Stimulated activated CD4-positive, alpha-beta T cell treated with anti-CD3 and anti-CD28 coated beads, TNF-alpha, amount 100 ng/mL, for 24 hours (primary cell): ENCODE results near the gene PSMB3.

ENCODE experiments used
- DNase-seq, 3 experiments: peaks; one replicate each; pipeline ENCODE4 v3.0.0-alpha.2; 2020; ENCODE audit warnings: low read depth in 3 of 3

PSMB3 gene

DNA sequence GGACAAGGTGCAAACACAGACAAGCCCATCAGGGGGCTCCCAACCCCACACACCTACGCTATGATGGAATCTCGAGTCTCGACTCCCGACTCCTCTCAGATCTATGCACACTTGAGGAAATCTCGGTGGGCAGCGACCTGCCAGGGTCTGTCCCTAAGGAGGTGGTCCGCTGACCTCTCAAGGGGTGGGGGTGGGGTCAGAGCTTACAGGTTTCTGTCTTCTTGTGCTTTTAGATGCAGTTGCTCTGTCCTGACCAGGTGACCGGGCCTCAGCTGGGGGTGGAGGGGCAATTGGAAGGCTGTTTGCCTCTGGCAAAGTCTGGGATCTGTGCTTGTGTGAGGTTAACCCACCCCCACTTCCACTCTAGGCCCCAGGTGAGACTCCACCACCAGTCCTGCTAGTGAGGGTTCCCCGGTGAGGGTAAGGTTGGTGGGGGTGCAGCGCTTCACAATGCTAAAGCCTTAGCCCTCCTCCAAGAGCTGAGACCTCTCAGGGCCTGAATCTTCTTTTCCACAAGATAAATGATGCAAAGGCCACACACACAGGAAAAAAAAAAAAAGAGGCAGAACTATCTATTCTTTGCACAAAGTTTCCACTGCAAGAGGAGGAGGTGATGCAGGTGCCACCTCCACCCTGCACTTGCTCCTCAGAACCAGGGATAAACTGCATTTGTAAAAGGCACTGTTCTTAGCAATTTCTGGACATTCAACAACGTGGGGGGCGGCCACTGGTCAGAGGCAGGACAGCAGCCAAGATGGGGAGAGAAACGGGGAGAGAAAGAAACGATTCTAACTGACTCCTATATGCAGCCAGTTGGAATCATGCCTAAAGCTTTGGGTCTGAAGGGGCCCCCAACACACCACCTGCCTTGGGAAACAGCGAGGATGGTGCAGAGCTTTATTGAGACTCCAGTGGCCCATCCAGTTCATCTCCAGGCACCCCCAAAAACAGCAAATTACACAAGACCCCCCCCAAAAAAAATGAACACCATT is 18.3 kb upstream of the PSMB3 start:
- DNase-seq = no peak

DNA sequence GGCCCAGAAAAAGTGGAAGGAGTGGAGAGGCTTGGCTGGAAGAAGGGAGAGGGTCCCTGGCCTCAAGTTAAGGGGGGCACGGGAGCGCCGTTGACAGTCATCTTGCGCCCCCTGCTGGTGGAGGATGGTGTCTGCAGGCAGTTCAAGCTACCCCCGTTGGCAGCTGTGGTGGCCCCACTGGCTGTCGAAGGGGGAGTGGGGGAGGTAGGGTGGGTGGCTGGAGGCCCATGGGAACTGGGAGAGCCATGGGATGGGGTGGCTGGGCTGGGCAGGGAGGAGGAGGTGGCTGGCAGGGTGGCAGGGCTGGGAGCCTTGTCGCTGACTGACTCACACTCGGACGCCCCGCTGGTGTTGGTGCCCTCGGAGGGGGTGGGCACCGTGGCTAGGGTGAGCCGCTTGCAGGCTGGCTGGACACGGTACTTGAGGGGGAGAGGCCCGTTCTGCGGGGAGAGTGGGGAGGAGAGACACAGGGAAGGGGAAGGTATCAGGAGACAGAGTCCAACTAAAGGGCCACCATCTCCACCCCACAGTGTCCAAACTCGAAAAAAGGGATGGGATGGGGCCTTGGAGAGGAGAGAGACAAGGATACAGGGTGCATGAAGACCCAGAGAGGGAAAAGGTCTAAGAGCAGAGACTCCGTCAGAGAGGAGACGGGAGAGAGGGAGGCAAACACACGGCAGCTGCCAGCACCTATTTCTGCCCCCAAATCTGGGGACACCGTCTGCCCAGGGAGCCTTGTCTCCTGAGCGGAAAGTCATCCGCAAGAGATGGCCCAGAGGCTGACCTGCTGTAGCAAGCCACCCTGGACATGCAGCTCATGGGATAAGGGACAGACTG is 17.2 kb upstream of the PSMB3 start:
- peak; percentile 65 to 71 (median 70) for DNase-seq

DNA sequence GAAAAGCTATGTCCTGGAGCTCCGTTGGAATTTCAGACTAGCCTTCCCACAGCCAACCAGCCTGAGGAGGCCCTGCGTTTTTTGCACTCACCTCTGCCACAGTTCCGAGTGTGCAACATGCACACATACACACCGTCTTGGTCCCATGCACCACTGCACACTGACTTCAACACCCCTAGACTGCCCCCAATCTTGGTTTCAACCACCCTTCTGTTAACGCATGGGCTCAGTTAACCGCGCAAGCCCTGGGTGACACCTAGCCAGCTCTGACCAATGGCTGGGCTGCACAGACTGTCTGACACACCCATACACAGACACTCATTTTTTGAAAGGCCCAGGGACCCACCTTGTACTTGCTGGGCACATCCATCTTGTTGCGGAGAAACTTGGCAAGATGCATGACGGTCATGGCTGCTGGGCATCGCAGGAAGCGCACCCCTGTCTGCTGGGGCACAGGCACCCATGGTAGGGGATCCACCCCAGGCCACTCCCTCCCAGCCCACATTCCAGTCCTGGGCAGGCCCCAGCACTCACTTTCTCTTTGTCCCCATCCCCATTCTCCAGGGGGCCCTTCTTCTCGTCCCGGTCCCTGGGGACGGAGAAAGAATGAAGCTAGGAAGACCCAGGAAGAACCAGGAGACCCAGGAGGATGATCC is 14.4 kb upstream of the PSMB3 start:
- no peak for DNase-seq

DNA sequence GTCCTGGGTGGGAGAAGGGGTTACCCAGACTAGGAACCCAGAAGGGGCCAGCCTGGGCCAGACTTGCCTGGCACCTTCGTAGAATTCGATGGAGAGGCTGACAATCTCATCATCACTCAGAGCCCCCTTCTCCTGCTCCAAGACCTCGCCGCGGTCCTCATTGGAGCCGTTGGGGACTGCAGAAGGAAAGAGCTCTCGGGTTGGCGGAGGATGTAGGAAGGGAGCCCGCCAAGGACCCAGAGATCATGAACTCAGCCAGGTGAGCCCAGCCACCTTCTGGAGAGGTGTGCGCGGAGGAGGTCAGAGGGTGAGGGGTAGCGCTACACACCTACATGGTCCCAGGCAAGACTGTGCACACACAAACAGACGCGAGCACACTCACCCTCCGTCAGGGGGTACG is 13.9 kb upstream of the PSMB3 start:
- DNase-seq = no peak

DNA sequence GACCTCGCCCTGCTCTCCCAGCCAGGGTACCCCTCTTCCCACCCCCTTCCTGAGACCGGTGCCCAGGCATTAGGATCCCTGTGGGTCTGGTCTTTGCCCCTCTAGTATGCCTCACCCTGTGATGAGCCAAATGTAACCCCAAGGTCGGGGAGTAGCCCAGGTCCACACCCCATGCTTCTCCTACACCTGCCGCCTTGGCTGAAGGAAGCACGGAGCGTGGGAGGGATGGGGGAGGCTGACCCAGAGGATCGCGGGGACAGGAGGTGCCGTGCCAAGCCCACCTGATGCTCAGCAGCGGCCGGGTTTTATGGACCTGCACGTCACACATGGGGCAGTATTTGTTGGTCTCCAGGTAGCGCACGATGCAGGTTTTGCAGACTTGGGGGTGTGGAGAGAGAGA is 13.2 kb upstream of the PSMB3 start:
- no peak for DNase-seq

DNA sequence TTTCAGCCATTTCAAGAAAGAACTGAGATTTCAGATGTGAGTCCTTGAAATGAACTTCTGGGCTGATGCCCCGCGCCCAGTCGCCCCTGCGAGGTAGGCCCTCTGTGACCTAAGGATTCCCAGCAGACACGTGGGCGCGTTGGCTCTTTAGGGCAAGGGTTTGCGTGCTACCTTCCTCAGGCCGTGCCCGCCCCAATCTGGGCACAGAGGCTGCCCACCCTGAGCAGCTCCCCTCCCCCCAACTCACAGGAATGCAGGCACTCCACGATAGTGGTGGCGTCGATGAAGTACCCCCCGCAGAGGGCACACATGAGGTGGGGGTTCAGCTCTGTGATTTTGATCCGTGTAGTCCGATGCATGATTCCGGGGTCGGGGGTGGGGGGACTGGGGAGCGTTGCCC is 12.5 kb upstream of the PSMB3 start:
- no peak for DNase-seq

DNA sequence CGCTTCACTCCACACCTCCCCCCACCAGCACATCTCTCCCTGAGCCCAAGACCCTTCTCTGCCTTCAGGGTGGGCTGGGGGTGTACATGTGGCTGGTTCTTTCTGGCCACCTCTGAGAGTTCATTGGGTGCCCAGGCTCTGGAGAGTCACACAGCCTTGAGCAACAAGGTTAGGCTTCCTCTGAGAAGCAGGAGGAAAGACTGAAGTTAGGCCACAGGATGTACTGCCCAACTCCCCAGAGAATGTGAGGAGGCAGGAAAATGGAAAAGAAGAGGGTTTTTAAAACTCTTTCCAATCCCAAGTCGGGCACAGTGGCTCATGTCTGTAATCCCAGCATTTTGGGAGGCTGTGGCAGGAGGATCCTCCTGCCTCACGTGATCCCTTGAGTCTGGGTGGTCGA is 11.7 kb upstream of the PSMB3 start:
- no peak for DNase-seq

DNA sequence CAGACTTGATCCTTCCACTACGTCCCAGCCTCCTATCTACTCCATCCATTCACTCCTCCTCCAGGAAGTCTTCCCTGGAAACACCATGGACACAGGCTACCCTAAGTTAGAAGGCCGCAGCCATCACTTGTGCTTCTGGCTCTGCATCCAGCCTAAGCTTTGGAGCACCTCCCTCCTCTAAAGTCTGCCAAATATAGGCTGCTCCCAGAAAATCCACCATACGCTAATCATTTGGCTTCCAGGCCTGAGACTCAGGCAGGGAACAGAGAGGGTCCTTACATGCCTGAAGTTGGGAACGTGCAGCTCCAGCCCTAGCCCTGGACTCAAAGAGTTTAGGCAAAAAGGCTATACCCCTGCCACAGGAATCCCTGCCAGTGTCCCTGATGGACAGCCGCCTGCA is 11.1 kb upstream of the PSMB3 start:
- no peak for DNase-seq

DNA sequence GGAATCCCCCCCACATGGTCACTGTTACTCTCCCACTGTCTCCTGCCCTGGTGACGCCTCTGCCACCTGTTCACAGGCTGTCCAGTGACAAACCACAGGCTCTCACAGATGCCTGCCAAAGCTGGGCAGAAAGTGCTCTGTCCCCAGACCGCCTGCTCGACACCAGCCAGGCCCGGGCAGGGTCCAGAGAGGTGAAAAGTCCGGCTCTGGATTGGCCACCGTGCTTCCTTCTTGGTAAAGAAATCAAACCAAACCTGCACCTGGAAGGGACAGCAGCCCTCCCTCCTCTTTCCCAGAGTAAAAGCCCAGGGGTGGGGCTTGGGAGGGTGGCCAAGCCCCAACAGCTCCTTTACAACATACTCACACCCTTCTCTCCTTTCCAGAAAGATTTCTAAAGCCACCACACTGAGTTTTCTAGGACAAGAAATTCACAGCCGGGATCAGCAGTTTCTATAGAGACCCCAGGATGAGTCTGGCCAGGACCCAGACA is 10.6 kb upstream of the PSMB3 start:
- no peak for DNase-seq

DNA sequence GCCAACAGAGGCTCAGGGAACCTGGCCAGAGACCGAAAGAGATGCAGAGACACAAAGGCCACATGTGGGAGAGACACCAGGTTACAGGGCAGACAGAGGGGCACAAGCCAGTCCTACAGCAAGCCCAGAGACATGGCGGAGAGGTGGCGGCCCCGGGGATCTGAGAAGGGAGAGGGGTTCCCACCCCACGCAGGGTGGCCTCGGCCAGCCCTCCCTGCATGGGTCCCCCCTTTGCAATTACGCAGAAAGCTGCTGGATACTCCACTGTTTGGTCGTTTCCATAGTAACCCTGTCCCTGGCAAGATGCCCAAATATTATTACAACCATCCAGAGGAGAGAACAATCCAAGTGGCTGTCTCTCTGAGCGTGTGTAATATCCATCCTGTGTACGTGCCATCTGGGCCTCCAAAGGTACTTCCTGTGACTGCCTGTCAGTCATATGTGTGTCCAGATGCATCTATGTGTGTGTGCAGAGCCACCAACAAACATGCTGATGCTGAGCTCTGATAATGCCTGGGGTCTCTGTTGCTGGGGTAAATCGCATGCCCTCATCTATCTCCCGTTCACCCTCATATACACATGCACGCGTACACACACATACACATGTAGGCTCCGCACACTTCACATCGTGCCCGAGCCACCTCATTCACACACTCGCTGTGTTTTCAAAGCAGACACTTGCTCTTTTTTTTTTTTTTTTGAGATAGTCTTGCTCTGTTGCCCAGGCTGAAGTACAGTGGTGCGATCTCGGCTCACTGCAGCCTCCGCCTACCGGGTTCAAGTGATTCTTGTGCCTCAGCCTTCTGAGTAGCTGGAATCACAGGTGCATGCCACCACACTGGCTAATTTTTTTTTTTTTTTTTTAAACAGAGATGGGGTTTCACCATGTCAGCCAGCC is 9.9 kb upstream of the PSMB3 start:
- DNase-seq = no peak

DNA sequence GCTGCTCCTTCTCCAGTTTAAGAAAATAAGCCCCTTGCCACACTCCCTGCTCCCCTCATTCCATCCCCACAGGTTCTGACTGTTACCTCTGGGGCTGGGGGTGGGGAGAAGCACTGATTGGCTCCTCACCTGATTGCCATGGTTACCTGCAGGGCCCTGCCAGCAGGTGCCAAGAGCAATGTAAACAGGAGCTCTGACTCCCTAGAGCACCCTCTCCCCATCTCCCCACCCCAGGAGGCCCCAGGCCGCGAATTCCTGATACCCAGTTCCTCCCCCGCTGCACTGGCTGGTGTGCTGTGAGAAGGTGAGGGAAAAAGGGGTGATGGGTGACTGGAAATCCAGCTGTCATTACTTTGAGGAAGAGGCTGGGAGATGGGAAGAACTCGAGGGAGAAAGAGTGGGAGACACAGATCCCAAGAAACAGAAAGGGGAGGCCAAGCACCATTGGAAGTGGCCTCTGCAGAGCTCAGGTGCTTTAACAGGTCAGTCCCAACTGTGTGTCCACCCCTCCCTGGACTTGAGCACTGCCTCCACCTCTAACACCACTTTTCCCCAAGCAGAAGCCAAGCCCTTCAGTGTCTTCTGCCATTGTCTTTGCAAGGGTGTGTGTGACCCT is 8.9 kb upstream of the PSMB3 start:
- DNase-seq = no peak

DNA sequence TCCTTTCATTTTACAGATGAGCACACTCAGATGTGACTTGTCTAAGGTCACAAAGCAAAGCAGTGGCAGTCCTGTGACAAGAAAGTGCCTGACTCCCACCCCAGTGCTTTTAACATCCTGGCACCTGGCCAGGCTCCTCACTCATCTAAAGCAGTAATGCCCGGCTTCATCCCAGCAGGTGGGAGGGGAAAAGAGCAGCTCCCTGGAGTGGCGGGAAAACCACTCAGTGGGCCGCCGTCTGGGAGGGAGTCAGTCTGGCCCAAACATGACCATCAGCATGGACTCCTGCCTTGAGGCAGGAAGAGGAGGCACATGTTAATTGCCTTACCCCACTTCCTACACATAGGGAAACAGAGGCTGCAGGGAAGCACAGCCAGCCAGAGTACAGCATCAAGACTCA is 7.0 kb upstream of the PSMB3 start:
- DNase-seq = no peak

DNA sequence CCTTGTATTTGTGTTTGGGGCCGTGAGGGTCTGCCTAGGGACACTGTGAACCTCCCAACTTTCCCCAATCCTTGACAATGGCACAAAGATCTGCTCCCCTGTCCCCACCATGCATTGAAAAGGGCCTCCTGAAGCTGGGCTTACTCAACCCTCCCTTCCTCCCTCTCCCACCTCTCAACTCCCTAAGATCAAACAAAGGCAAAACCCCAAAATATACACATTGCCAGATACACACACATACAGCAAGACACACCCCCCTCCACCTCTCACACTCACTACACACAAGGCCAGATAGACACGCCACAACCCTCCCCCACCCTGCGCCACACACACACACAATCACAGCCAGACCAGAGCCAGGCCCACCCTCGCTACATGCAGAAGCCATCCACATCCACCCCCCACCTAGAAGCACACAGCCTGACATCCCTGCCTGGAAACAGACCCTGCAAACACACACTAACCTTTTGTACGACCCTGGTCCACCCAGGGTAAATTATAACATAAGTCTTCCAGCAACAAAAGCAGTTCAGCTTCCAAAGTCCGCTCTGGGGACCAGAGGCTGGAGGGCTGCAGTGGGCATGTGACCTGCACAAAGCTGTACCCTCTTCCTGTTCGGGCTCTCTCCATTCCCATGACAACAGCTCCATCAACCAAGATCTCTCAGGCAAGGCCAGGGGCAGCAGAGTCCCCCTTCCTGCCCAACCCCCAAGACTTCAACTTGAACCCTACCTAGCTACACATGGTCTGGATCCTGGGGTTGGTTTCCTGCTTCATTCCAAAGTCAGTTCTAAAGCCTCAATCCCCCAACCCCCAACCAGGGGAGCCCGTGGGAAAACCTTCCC is 6.3 kb upstream of the PSMB3 start:
- DNase-seq = no peak

DNA sequence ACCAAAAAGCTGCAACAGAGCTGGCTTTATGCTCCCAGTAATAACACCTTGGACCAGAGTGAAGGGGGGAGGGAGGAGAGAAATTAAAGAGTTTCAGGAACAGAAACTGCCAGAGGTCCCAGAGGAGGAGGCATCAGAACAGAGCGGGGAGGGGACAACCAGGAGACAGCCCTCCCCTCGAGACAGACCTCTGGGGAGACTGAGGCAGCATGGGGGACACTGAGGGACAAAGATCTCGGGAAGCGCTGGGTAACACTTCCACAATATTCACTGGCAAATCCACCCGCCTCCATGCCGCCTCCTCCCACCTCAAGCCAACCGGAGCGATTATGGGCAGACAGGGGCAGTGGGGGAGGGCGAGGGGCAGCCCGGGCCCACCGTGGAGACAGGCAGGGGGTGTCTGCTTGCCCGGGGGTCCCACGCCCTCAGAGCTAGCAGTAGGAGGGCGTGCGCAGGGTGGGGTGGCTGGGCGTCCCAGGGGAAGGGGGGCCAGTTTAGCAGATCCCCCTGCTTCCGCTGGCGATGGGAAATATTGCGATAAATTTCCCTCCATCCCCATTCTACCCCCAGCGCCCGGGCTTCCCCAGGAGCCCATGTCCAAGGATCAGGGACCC is 5.6 kb upstream of the PSMB3 start:
- DNase-seq = no peak

DNA sequence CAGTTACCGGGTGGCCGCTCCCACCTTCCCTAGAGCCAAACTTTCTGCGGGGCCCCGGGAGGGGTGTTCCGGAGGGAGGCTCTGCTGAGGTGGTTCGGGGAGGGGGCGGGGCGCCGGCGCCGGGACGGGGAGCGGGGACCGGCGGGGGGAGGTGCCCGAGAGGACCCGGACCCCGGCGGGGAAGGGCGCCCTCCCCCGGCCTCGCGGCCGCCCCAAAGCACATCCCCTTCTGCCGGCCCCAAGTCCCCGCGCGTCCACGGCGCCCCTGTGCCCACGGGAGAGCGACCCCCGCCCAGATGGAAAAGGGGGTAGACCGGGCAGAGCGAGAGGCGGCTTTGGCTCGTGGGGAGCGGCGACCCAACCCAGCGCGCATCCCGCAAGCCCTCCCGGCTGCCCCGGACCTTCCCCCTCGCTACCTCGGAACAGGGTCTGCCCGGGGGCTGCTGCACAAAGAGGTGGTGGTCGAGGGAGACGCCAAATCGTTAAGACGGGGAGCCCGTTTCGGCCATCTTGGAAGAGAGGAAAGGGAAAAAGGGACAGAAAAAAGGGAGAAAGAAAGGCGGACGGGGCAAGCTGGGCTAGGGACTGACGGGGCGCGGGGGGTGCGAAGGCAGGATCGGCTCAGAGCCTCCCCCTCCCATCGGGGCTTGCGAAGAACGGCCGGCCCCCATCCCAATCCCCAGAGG is 4.9 kb upstream of the PSMB3 start:
- DNase-seq = no peak

DNA sequence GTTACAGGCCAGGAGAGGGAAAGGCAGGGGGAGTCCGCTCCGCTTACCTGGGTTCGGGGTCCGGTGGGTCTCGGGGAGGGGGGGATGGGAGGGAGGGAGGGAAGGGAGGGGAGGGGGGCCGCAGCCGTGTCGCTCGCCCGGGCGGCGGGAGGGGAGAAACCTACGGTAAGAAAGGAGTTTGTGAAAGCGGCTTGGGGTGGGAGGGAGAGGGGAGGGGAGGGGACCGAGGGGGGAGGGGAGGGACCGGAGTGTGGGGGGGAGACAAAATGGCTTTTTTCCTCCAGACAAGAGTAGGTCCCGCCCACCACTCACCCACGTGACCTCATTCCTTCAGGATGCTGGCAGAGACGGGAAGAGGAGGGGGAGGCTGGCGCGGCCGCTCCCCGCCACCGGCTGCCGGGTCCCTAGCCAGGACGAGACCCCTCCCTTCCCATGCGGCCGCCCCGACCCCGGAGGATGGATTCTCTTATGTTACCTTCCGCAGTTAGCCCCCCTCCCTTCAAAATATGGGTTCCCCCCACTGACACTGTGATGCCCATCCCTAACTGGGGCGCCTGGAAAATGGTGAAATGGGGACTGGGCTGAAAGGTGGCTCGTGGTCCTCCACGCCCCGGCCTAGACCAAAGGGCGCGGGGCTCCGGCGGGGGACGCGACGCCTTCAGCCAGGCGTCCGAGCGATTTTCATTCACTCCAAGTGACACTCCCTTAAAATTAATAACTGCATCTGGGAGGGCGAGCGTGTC is 4.2 kb upstream of the PSMB3 start, which contains the start of gene PCGF2:
PCGF2 (minus strand) TSS at position 188 of the 743 bp plus-strand sequence. CDS start 7,934 bp downstream, outside the sequence.
- no peak for DNase-seq

DNA sequence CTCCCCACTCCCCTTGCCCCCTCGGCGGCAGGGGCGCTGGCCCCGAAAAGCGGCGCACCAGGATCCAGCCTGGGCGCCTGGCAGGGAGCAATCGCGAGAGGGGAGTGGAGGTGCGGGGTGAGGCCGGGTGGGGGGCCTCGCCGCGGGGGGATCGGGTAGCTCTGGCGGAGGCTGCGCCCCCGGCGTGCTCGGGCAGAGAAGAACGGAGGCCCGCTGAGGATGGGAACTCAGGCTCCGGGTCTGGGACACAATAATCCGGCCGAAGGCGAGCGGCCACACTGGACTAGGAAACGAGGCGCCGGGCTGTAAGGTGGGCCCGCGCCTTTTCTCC is 3.7 kb upstream of the PSMB3 start:
- no peak for DNase-seq
